Thymus (tissue), 11 donors: ENCODE data around the gene OBSL1. TPM values are rescaled to one million over a fixed set of nuclear protein-coding genes. Genes with fewer than 3 reads are reported as not detected.
A peak's percentile ranks its signal among the peaks of the same experiment; 100 is the strongest.

Source experiments
- DNase-seq, 9 donors: peaks; one replicate each; pipeline ENCODE4 v3.0.0-alpha.2; 2013; ENCODE audit warnings: low spot score in 9 of 9, low read depth in 6 of 9, missing footprints in 1 of 9
- H3K27ac ChIP-seq, 2 donors: one replicate each; pipeline ENCODE4 v1.5.1; 2013; ENCODE audit warnings: control low read depth in 1 of 2, low read depth in 1 of 2, low read length in 1 of 2, mild to moderate bottlenecking in 1 of 2, moderate library complexity in 1 of 2
- H3K27me3 ChIP-seq, 2 donors: one replicate each; pipeline ENCODE4 v1.5.1; 2013; ENCODE audit warnings: low read length in 1 of 2; ENCODE audit not compliant: control insufficient read depth in 2 of 2, insufficient read depth in 1 of 2
- H3K36me3 ChIP-seq, 2 donors: one replicate each; pipeline ENCODE4 v1.5.1; 2013; ENCODE audit warnings: low read length in 1 of 2, mild to moderate bottlenecking in 1 of 2, moderate library complexity in 1 of 2; ENCODE audit not compliant: control insufficient read depth in 2 of 2, insufficient read depth in 2 of 2
- H3K4me1 ChIP-seq, 2 donors: one replicate each; pipeline ENCODE4 v1.5.1; 2013; ENCODE audit warnings: low read length in 2 of 2; ENCODE audit not compliant: control insufficient read depth in 2 of 2, insufficient read depth in 2 of 2
- H3K4me3 ChIP-seq, 2 donors: one replicate each; pipeline ENCODE4 v1.5.1; 2013; ENCODE audit warnings: low read length in 2 of 2, control low read depth in 1 of 2, mild to moderate bottlenecking in 1 of 2
- H3K9me3 ChIP-seq, 2 donors: one replicate each; pipeline ENCODE4 v1.5.1; 2013; ENCODE audit warnings: low read length in 1 of 2, mild to moderate bottlenecking in 1 of 2; ENCODE audit not compliant: control insufficient read depth in 2 of 2, insufficient read depth in 1 of 2
- WGBS: extraction: QIAGEN DNeasy Blood & Tissue Kit; methylation state at CpG from one replicate; pipeline ENCODE4 v1.1.7; 2013; 5-methylcytosine and 5-hydroxymethylcytosine counted together
- polyA plus RNA-seq: library from polyadenylated mRNA; stranded (reverse); fragments of 200-250 nt; gene quantifications from one replicate; pipeline ENCODE4 v1.2.3, GENCODE V29; 2013
- total RNA-seq: library from RNA; stranded (reverse); fragments of 120-200 nt; gene quantifications from one replicate; pipeline ENCODE4 v1.2.4, GENCODE V29; 2013
- donor health status: healthy.

OBSL1 gene
- total and polyA plus RNA-seq, 2 donors, result 9.6 to 34.2 TPM

- Histone ChIP-seq H3K4me1 (peaks cover 0 to 6% of the 10 kb centered on the region in 2 donors), H3K36me3 (no peaks in the 10 kb centered on the region), H3K27me3 (peaks cover 49 to 92% of the 10 kb centered on the region in 2 donors), H3K27ac (peak overlapping the region in 1 of 2 donors; percentile 61), H3K4me3 (peak overlapping the region in 1 of 2 donors; percentile 57), H3K9me3 (peaks cover 0 to 4% of the 10 kb centered on the region in 2 donors)
- WGBS, result 26% methylated on average over 95 of the region's 95 CpGs
- peak in 1 of 9 donors; percentile 32 for DNase-seq
These were observed 980 bp downstream of the OBSL1 start for GRCh38 chr2:219570194-219570923.

- no peak overlapping the region for H3K27ac ChIP-seq
- H3K27me3 ChIP-seq, result peaks cover 49 to 91% of the 10 kb centered on the region in 2 donors
- peaks cover 0 to 4% of the 10 kb centered on the region in 2 donors for H3K9me3 ChIP-seq
- peaks cover 0 to 6% of the 10 kb centered on the region in 2 donors for H3K4me1 ChIP-seq
- DNase-seq, result no peak
- H3K4me3 ChIP-seq, result no peak overlapping the region
- 97% methylated on average over 6 of the region's 6 CpGs for WGBS
- no peaks in the 10 kb centered on the region for H3K36me3 ChIP-seq
These were observed 1.7 kb downstream of the OBSL1 start for GRCh38 chr2:219569635-219570034.

- Histone ChIP-seq H3K27me3 (peaks cover 49 to 89% of the 10 kb centered on the region in 2 donors), H3K36me3 (no peaks in the 10 kb centered on the region), H3K27ac (no peak overlapping the region), H3K9me3 (peaks cover 0 to 4% of the 10 kb centered on the region in 2 donors), H3K4me3 (no peak overlapping the region), H3K4me1 (peaks cover 0 to 6% of the 10 kb centered on the region in 2 donors)
- DNase-seq, result no peak
- WGBS, result 97% methylated on average over 6 of the region's 6 CpGs
These were observed 2.3 kb downstream of the OBSL1 start for GRCh38 chr2:219569041-219569440.

GRCh38 chr2:219567791-219568361 is 3.5 kb downstream of the OBSL1 start:
- WGBS, result 96% methylated on average over 35 of the region's 35 CpGs
- H3K4me1 ChIP-seq, result peaks cover 0 to 6% of the 10 kb centered on the region in 2 donors
- DNase-seq, result no peak

GRCh38 chr2:219567131-219567530 is 4.2 kb downstream of the OBSL1 start:
- Histone ChIP-seq H3K4me3 (no peak overlapping the region), H3K36me3 (no peaks in the 10 kb centered on the region), H3K9me3 (peaks cover 0 to 4% of the 10 kb centered on the region in 2 donors), H3K4me1 (peaks cover 0 to 6% of the 10 kb centered on the region in 2 donors), H3K27ac (no peak overlapping the region), H3K27me3 (peaks cover 38 to 78% of the 10 kb centered on the region in 2 donors)
- whole genome bisulfite sequencing, result 97% methylated on average over 18 of the region's 18 CpGs
- DNase-seq, result no peak

More at GRCh38 chr2:219567791-219568361, 3.5 kb downstream of the OBSL1 start:
- Histone ChIP-seq H3K4me3 (no peak overlapping the region), H3K27me3 (peaks cover 45 to 81% of the 10 kb centered on the region in 2 donors), H3K27ac (no peak overlapping the region), H3K36me3 (no peaks in the 10 kb centered on the region), H3K9me3 (peaks cover 0 to 4% of the 10 kb centered on the region in 2 donors)

GRCh38 chr2:219566640-219567039 is 4.7 kb downstream of the OBSL1 start:
- Histone ChIP-seq H3K4me1 (peaks cover 0 to 4% of the 10 kb centered on the region in 2 donors), H3K36me3 (no peaks in the 10 kb centered on the region), H3K9me3 (peaks cover 0 to 4% of the 10 kb centered on the region in 2 donors), H3K4me3 (no peak overlapping the region), H3K27me3 (peaks cover 34 to 76% of the 10 kb centered on the region in 2 donors), H3K27ac (no peak overlapping the region)
- no peak for DNase-seq
- 92% methylated on average over 11 of the region's 11 CpGs for WGBS

GRCh38 chr2:219565130-219566080 is 5.9 kb downstream of the OBSL1 start:
- Histone ChIP-seq H3K4me3 (no peak overlapping the region), H3K27me3 (peaks cover 22 to 66% of the 10 kb centered on the region in 2 donors), H3K36me3 (no peaks in the 10 kb centered on the region), H3K9me3 (peaks cover 0 to 4% of the 10 kb centered on the region in 2 donors), H3K27ac (no peak overlapping the region), H3K4me1 (no peaks in the 10 kb centered on the region)
- 96% methylated on average over 21 of the region's 21 CpGs for WGBS
- DNase-seq, result no peak

GRCh38 chr2:219563271-219563928 is 7.9 kb downstream of the OBSL1 start:
- no peak overlapping the region for H3K27ac ChIP-seq
- no peak for DNase-seq
- H3K4me3 ChIP-seq, result no peak overlapping the region
- WGBS, result 96% methylated on average over 20 of the region's 20 CpGs
- H3K4me1 ChIP-seq, result no peaks in the 10 kb centered on the region
- no peaks in the 10 kb centered on the region for H3K9me3 ChIP-seq
- H3K27me3 ChIP-seq, result peaks cover 7 to 48% of the 10 kb centered on the region in 2 donors
- H3K36me3 ChIP-seq, result no peaks in the 10 kb centered on the region
